Effector memory CD8-positive, alpha-beta T cell (primary cell): ENCODE measurements around the gene PRPF18.
A peak's percentile ranks its signal among the peaks of the same experiment; 100 is the strongest.

Experiments
- ATAC-seq: fragments of 150-1000 bp; cut with Tn5 transposase; replicated peaks from 2 replicates; pipeline ENCODE4 v1.10.0; 2021; ENCODE audit warnings: mild to moderate bottlenecking, moderate library complexity
- DNase-seq, 3 experiments: peaks; one replicate each; pipeline ENCODE4 v3.0.0; 2021
- H3K27ac Mint-ChIP-seq, 2 donors: one replicate each; pipeline ENCODE4 v1.8.0; 2022; ENCODE audit warnings: mild to moderate bottlenecking in 2 of 2, mixed read lengths in 2 of 2, moderate library complexity in 2 of 2
- H3K27me3 Mint-ChIP-seq, 2 donors: one replicate each; pipeline ENCODE4 v1.8.0; 2022; ENCODE audit warnings: mixed read lengths in 2 of 2
- H3K36me3 Mint-ChIP-seq: one replicate; pipeline ENCODE4 v1.8.0; 2022; ENCODE audit warnings: mild to moderate bottlenecking, moderate library complexity, mixed read lengths; ENCODE audit not compliant: insufficient read depth
- H3K4me1 Mint-ChIP-seq, 2 donors: one replicate each; pipeline ENCODE4 v1.8.0; 2022; ENCODE audit warnings: low read depth in 2 of 2, mixed read lengths in 2 of 2
- H3K4me3 Mint-ChIP-seq, 2 donors: one replicate each; pipeline ENCODE4 v1.8.0; 2022; ENCODE audit warnings: mild to moderate bottlenecking in 2 of 2, mixed read lengths in 2 of 2, moderate library complexity in 2 of 2
- H3K9me3 Mint-ChIP-seq, 2 donors: one replicate each; pipeline ENCODE4 v1.8.0; 2022; ENCODE audit warnings: mixed read lengths in 2 of 2

Gene PRPF18

DNA sequence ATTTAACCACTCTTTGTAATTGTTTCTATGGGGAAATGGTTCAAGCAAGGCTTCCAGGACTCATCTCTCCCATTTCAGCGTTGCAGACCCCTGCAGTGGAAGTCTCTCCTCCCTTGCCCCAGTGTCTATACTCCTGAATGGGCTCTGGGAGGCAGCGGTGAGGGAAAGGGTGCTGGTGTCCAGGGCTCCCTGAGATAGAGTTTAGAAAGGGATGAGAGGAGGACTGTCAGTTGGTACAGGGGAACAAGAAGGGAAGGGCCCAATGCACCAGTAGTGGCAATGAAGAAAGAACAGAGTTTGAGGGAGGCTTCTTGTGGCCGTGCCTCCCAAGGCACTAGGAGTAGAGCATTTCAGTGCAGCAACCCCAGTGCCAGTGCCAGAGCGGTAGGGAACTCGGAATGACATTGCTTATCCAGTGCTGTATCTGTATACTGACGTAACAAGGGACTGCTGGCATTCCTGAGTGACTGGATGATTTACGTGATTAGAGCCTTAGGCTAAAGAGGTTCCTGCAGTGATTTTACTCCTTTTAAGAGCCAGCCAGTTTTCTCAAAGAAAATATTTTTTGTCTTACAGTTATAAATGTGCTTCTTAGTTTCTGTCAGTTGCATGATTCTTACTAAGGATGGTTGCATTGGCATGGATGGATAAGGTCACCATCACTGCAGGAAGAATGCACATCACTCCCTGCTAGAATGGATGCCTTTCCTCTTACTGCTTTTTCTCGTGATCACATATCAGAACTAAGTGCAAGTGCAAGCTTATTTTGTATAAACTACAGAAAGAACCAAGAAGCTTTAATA lies 28.0 kb downstream of the PRPF18 start:
- no peaks in the 10 kb centered on the region for H3K9me3 Mint-ChIP-seq
- no peak overlapping the region for H3K27ac Mint-ChIP-seq
- no peak overlapping the region for H3K4me3 Mint-ChIP-seq
- H3K4me1 Mint-ChIP-seq = no peaks in the 10 kb centered on the region
- no peak for ATAC-seq
- H3K36me3 Mint-ChIP-seq = peaks cover 91% of the 10 kb centered on the region
- H3K27me3 Mint-ChIP-seq = no peaks in the 10 kb centered on the region
- DNase-seq = no peak

DNA sequence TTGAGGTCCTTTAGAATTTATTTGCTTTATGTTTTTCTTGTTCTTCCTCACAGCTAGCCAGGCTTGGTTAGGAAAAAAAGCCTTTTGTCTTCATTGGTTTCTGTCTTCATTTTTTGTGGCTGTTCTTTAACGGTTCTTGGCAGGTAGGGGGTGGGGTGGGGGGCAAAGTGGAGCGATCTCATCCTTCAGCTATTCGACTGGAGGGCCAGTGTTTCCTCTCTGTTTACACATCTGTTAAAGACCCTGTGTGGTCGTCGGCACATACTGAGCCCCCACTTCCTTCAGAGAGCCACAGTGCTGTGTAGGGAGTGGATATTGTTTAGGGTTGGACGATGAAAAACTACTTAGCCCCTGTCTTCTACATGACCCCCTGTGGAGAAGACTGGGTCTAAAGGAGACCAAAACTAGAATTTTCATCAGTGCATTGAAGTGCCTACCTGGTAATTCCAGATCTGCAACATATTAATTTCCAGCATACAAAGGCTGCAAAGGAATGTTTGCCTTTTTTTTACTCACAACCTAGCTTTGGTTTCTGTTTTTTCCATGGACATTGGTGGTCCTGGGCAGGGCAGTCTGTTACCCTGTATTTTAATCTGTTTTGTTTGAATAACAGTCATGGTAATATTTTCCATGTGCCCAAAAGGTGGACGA lies 29.0 kb downstream of the PRPF18 start:
- DNase-seq = no peak
- Mint-ChIP-seq H3K9me3 (no peaks in the 10 kb centered on the region), H3K27me3 (no peaks in the 10 kb centered on the region), H3K36me3 (peaks cover 89% of the 10 kb centered on the region), H3K4me3 (no peak overlapping the region), H3K4me1 (no peaks in the 10 kb centered on the region), H3K27ac (peak overlapping the region in 1 of 2 donors; percentile 17)
- no peak for ATAC-seq

- Mint-ChIP-seq H3K27me3 (no peaks in the 10 kb centered on the region), H3K9me3 (no peaks in the 10 kb centered on the region), H3K4me1 (no peaks in the 10 kb centered on the region), H3K4me3 (no peak overlapping the region), H3K27ac (no peak overlapping the region), H3K36me3 (peaks cover 84% of the 10 kb centered on the region)
- ATAC-seq (no peak), DNase-seq (no peak)
These were observed 30.4 kb downstream of the PRPF18 start for GRCh38 chr10:13617116-13617515.

- DNase-seq = no peak
- H3K4me3 Mint-ChIP-seq = no peak overlapping the region
- no peaks in the 10 kb centered on the region for H3K4me1 Mint-ChIP-seq
- peaks cover 59% of the 10 kb centered on the region for H3K36me3 Mint-ChIP-seq
- H3K27me3 Mint-ChIP-seq = no peaks in the 10 kb centered on the region
- H3K27ac Mint-ChIP-seq = no peak overlapping the region
- no peaks in the 10 kb centered on the region for H3K9me3 Mint-ChIP-seq
- no peak for ATAC-seq
These were observed 35.2 kb downstream of the PRPF18 start for GRCh38 chr10:13621931-13622330.

DNA sequence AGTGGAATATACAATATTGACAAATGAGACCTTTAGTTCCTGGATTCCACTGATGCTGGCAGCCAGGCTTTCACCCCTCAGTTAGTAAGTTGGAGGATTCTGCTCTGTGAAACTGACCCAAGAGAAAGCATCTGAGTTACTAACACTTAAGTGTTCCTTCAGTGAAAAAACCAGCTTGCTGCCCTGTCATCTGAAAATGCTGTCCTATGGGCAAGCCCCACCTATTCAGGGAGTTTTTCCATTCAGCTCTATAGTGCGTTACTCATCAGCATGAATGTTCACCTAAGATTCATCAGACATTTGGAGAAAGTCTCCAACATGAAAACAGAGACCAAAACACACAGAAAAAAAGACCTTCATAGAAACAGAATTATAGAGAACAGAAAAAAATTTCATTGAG lies 37.9 kb downstream of the PRPF18 start:
- Mint-ChIP-seq H3K4me1 (no peaks in the 10 kb centered on the region), H3K9me3 (no peaks in the 10 kb centered on the region), H3K4me3 (no peak overlapping the region), H3K27me3 (no peaks in the 10 kb centered on the region), H3K27ac (no peak overlapping the region), H3K36me3 (peaks cover 32% of the 10 kb centered on the region)
- DNase-seq = no peak
- no peak for ATAC-seq

DNA sequence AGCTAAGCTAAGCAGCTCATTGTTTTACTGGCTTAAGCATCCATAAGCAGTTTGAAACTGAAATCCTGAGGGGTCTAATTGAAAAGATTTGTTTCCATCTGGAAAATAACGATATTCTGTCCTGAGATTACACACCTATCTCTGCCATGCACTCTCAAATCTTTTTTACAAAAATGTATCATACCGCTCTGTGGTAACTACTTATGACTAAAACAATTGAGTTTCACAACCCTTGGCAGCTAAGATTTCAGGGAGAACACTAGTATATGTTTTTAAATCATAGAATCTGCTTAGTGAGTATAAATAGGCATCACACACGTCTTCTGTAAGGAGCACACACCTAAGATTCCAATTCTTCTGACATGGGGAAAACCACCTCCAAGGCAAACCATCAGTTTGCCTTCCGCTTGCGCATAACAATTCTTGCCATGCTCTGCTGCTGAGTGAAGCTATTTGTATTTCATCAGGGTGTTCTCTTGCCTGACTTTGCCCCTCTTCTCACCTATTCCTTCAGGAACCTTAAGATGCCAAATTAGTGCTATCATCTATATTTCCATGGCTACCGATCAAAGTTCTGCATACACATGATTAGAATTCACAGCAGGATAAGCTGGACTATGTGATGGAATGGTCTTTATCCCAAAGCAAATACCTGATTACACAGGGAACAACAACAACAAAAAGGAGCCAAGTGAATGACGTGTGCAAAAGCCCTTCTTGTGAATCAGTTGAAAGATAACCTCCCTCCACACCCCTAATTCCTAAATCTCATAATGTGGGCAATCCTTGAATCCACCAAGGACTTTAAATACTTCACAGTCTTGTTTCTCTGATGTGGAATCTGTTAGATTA lies 40.9 kb downstream of the PRPF18 start:
- DNase-seq (no peak), ATAC-seq (no peak)
- Mint-ChIP-seq H3K4me3 (no peak overlapping the region), H3K27me3 (no peaks in the 10 kb centered on the region), H3K27ac (no peak overlapping the region), H3K4me1 (peaks cover 0 to 3% of the 10 kb centered on the region in 2 donors), H3K9me3 (no peaks in the 10 kb centered on the region), H3K36me3 (peaks cover 33% of the 10 kb centered on the region)

DNA sequence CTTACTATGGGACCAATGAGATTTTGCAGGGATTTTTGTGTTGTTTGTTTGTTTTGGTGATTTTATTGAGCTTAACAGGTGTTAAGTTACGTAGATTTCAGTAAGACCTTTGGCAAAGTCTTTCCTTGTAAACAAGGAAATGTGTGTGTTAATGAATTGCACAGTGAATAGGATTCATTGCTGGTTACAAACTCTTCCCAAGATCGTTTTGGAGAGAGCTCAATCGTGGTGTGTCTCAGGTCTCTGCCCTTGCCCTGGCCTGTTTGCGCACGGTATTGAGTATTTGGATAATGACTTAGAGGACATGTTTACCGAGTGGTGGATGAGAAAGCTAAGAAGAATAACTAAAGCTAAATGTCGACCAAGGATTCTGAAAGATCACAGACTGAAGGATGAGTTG lies 41.9 kb downstream of the PRPF18 start:
- peaks cover 0 to 3% of the 10 kb centered on the region in 2 donors for H3K4me1 Mint-ChIP-seq
- no peak overlapping the region for H3K4me3 Mint-ChIP-seq
- DNase-seq (no peak), ATAC-seq (no peak)
- H3K36me3 Mint-ChIP-seq = peaks cover 34% of the 10 kb centered on the region
- no peaks in the 10 kb centered on the region for H3K27me3 Mint-ChIP-seq
- no peak overlapping the region for H3K27ac Mint-ChIP-seq
- H3K9me3 Mint-ChIP-seq = no peaks in the 10 kb centered on the region

DNA sequence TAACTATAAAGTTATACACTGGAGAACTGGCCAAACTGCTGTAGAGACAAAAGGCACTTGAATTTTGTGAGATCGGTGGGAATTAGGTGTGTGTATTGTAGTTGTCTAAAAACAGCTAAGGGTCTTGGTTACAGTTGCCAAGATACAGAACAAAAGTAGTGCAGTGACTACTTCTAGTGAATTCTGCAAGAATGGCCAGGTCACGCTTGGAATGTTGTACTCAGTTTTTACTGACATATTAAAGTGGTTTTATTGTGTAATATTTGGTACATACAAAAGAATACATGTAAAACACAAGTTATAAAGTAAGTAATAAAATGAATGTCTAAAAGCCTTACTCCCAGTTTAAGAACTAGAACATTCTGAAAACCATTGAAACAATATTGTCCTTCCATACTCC lies 42.4 kb downstream of the PRPF18 start:
- Mint-ChIP-seq H3K4me1 (peaks cover 0 to 3% of the 10 kb centered on the region in 2 donors), H3K4me3 (no peak overlapping the region), H3K27me3 (no peaks in the 10 kb centered on the region), H3K9me3 (no peaks in the 10 kb centered on the region), H3K36me3 (peaks cover 32% of the 10 kb centered on the region), H3K27ac (no peak overlapping the region)
- no peak for ATAC-seq
- no peak for DNase-seq

- peaks cover 0 to 3% of the 10 kb centered on the region in 2 donors for H3K4me1 Mint-ChIP-seq
- no peaks in the 10 kb centered on the region for H3K9me3 Mint-ChIP-seq
- ATAC-seq (no peak), DNase-seq (no peak)
- peaks cover 24% of the 10 kb centered on the region for H3K36me3 Mint-ChIP-seq
- no peaks in the 10 kb centered on the region for H3K27me3 Mint-ChIP-seq
- no peak overlapping the region for H3K27ac Mint-ChIP-seq
- H3K4me3 Mint-ChIP-seq = no peak overlapping the region
These were observed 43.5 kb downstream of the PRPF18 start for GRCh38 chr10:13630231-13630630.

- Mint-ChIP-seq H3K9me3 (no peaks in the 10 kb centered on the region), H3K27ac (no peak overlapping the region), H3K4me3 (no peak overlapping the region), H3K4me1 (peaks cover 0 to 3% of the 10 kb centered on the region in 2 donors), H3K36me3 (peaks cover 24% of the 10 kb centered on the region), H3K27me3 (no peaks in the 10 kb centered on the region)
- ATAC-seq (no peak), DNase-seq (no peak)
These were observed 44.8 kb downstream of the PRPF18 start for GRCh38 chr10:13631594-13631993.

DNA sequence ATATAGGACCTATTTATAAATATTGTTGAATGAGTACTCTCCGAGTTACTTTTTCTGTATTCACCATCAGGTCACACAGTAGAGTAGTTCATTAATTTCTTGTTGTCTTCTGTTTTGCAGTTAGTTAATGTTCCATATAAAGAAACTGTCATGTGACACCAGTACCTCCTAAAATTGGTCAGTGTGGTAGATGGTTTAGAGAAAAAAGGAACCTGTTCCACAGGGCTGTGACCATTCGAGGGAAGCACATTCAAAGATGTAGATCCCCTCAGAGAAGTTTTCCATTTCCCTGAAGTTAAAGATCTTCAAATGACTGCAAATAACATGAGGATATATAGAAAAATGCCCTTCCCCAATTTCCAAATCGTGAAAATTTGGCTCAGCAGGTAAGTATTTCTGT lies 45.7 kb downstream of the PRPF18 start:
- no peak for DNase-seq
- H3K4me3 Mint-ChIP-seq = no peak overlapping the region
- peaks cover 0 to 3% of the 10 kb centered on the region in 2 donors for H3K4me1 Mint-ChIP-seq
- no peak overlapping the region for H3K27ac Mint-ChIP-seq
- H3K27me3 Mint-ChIP-seq = no peaks in the 10 kb centered on the region
- peaks cover 24% of the 10 kb centered on the region for H3K36me3 Mint-ChIP-seq
- no peaks in the 10 kb centered on the region for H3K9me3 Mint-ChIP-seq
- no peak for ATAC-seq

- DNase-seq (no peak), ATAC-seq (no peak)
- Mint-ChIP-seq H3K4me3 (no peak overlapping the region), H3K9me3 (no peaks in the 10 kb centered on the region), H3K4me1 (peaks cover 0 to 3% of the 10 kb centered on the region in 2 donors), H3K27ac (no peak overlapping the region), H3K27me3 (no peaks in the 10 kb centered on the region), H3K36me3 (peaks cover 24% of the 10 kb centered on the region)
These were observed 46.2 kb downstream of the PRPF18 start for GRCh38 chr10:13632884-13633440.

- H3K4me3 Mint-ChIP-seq = no peak overlapping the region
- peaks cover 0 to 3% of the 10 kb centered on the region in 2 donors for H3K4me1 Mint-ChIP-seq
- H3K36me3 Mint-ChIP-seq = peaks cover 29% of the 10 kb centered on the region
- H3K9me3 Mint-ChIP-seq = no peaks in the 10 kb centered on the region
- no peak for ATAC-seq
- DNase-seq = no peak
- no peak overlapping the region for H3K27ac Mint-ChIP-seq
- no peaks in the 10 kb centered on the region for H3K27me3 Mint-ChIP-seq
These were observed 46.9 kb downstream of the PRPF18 start for GRCh38 chr10:13633689-13634088.
